ENCODE measurements around the gene RAB34. TPM values are rescaled to one million over a fixed set of nuclear protein-coding genes. Genes with fewer than 3 reads are reported as not detected.
A peak's percentile ranks its signal among the peaks of the same experiment; 100 is the strongest.

Gene RAB34
- total RNA-seq, 1 donor from 2014 or later = 62.3 TPM

DNA sequence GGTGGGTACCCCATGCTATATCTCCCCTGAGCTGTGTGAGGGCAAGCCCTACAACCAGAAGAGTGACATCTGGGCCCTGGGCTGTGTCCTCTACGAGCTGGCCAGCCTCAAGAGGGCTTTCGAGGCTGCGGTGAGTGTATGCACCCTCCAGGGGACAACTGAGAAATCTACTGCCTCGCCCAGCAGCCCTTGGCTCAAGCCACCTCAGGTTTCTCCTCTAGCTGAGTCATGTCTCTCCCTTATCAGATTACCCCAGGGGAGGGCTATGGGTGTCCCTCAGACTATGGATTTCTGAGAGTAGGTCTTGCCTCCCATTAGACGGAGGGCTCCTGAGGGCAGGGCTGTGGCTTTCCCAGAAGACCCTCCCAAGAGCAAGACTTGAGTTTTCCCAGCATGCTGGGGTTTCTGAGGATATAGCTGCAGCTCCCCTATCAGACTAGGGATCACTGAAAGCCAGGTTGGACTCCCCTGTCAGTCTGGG is 17.6 kb upstream of the RAB34 start:
- TF ChIP-seq, protein P1, sequence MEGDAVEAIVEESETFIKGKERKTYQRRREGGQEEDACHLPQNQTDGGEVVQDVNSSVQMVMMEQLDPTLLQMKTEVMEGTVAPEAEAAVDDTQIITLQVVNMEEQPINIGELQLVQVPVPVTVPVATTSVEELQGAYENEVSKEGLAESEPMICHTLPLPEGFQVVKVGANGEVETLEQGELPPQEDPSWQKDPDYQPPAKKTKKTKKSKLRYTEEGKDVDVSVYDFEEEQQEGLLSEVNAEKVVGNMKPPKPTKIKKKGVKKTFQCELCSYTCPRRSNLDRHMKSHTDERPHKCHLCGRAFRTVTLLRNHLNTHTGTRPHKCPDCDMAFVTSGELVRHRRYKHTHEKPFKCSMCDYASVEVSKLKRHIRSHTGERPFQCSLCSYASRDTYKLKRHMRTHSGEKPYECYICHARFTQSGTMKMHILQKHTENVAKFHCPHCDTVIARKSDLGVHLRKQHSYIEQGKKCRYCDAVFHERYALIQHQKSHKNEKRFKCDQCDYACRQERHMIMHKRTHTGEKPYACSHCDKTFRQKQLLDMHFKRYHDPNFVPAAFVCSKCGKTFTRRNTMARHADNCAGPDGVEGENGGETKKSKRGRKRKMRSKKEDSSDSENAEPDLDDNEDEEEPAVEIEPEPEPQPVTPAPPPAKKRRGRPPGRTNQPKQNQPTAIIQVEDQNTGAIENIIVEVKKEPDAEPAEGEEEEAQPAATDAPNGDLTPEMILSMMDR (IDR thresholded peaks at IDR 0.05) = no peak
- DNase-seq (peak; percentile 28), ATAC-seq (no peak)
- no peak overlapping the region for H3K27ac ChIP-seq
- H3K4me3 ChIP-seq = no peak overlapping the region
- peaks cover 6% of the 10 kb centered on the region for H3K36me3 ChIP-seq
- no peaks in the 10 kb centered on the region for H3K4me1 ChIP-seq
- intact Hi-C loops (cut with DNase I) = no loop called here
- no peaks in the 10 kb centered on the region for H3K27me3 ChIP-seq (ENCODE audit: low read depth)
- no peaks in the 10 kb centered on the region for H3K9me3 ChIP-seq

- no peak for ATAC-seq
- H3K9me3 ChIP-seq = no peaks in the 10 kb centered on the region
- H3K36me3 ChIP-seq = peaks cover 6% of the 10 kb centered on the region
- H3K27ac ChIP-seq = no peak overlapping the region
- intact Hi-C loops (cut with DNase I) = no loop called here
- no peak overlapping the region for H3K4me3 ChIP-seq
- peaks cover under 1% of the 10 kb centered on the region for H3K4me1 ChIP-seq
- DNase-seq = peak; percentile 24
- H3K27me3 ChIP-seq (ENCODE audit: low read depth) = no peaks in the 10 kb centered on the region
- TF ChIP-seq, protein P1 (IDR thresholded peaks at IDR 0.05) = no peak
Observed at GRCh38 chr17:28734712-28735241, 17.1 kb upstream of the RAB34 start.

GRCh38 chr17:28733346-28733745 is 15.7 kb upstream of the RAB34 start:
- DNase-seq = no peak
- TF ChIP-seq, protein P1 (IDR thresholded peaks at IDR 0.05) = no peak

GRCh38 chr17:28729950-28730330 is 12.3 kb upstream of the RAB34 start:
- Histone ChIP-seq H3K4me1 (peaks cover 33% of the 10 kb centered on the region), H3K9me3 (no peaks in the 10 kb centered on the region), H3K36me3 (no peaks in the 10 kb centered on the region), H3K27ac (no peak overlapping the region), H3K27me3 (ENCODE audit: low read depth) (no peaks in the 10 kb centered on the region), H3K4me3 (no peak overlapping the region)
- DNase-seq (no peak), ATAC-seq (no peak)
- intact Hi-C loops (cut with DNase I) = no loop called here
- TF ChIP-seq, protein P1 (IDR thresholded peaks at IDR 0.05) = no peak

More at GRCh38 chr17:28733346-28733745, 15.7 kb upstream of the RAB34 start:
- Histone ChIP-seq H3K4me3 (no peak overlapping the region), H3K36me3 (peaks cover 6% of the 10 kb centered on the region), H3K9me3 (no peaks in the 10 kb centered on the region), H3K27me3 (ENCODE audit: low read depth) (no peaks in the 10 kb centered on the region), H3K27ac (no peak overlapping the region), H3K4me1 (peaks cover 10% of the 10 kb centered on the region)
- no peak for ATAC-seq
- intact Hi-C loops (cut with DNase I) = no loop called here

DNA sequence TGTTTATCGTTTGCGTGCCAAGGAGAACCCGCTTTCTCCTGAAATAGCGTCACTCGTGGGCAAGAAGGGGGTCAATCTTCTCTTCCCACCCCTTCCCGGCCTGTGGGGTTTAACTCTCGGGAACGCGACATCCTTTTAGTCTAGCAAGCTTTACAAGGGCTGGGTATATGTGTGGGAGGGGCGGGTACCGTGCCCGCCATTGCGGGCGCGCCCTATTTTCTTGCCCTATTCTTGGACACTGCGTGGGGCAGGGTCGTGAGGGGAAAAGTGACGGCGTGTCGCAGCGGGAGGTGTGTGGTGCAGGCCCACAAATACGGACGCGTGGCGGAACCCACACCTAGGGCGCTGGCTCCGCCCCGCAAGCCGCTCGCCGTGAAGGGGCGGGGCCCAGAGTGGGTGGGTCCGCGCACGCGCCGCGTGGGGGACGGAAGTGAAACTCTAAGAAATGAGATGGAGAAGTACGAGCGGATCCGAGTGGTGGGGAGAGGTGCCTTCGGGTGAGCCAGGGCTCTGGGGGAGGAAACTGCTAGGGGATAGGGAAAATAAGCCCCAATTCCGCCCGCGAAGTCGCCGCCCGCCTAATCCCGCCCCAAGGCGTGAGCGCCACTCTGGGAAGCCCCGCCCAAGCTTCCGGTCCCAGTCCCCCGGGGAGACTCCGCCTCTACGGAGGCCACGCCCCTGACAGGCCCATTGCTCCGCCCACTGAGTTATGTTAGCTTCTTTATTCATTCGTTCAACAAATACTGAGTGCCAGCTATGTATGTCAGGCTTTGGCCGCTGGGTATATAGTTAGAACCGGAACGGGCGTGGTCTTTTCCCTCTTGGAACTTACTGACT is 10.9 kb upstream of the RAB34 start, which contains the start of gene NEK8:
Gene NEK8 (plus strand): TSS at position 425 of the 837 bp plus-strand sequence. CDS start 26 bp downstream, at position 451.
- Histone ChIP-seq H3K36me3 (peaks cover 13% of the 10 kb centered on the region), H3K4me1 (peaks cover 46% of the 10 kb centered on the region), H3K4me3 (peak within 1 kb of the TSS; percentile 85), H3K27ac (peak within 1 kb of the TSS; percentile 96), H3K27me3 (ENCODE audit: low read depth) (no peaks in the 10 kb centered on the region), H3K9me3 (no peaks in the 10 kb centered on the region)
- ATAC-seq (peak; percentile 82 to 86), DNase-seq (peak; percentile 96)
- intact Hi-C loops (cut with DNase I) = no loop called here
- TF ChIP-seq, protein P1 (IDR thresholded peaks at IDR 0.05) = no peak
